K562 (cell line): ENCODE data around the gene ZNF787. TPM values are rescaled to one million over a fixed set of nuclear protein-coding genes. Genes with fewer than 3 reads are reported as not detected.

Experiments used
- CREB3 ChIP-seq: fragments of 450-650 bp; conservative IDR thresholded peaks from 2 replicates; pipeline ENCODE4 v1.6.1; 2016; ENCODE audit warnings: missing genetic modification characterization, low read depth, mild to moderate bottlenecking, missing compliant biosample characterization, moderate library complexity
- GATA2 ChIP-seq: sonication (generic); formaldehyde crosslinking; IDR thresholded peaks from 2 replicates; pipeline ENCODE4 v1.4.0; 2020; ENCODE audit warnings: mild to moderate bottlenecking, missing genetic modification reagents
- JUNB ChIP-seq: fragments of 450-650 bp; formaldehyde crosslinking; conservative IDR thresholded peaks from 2 replicates; pipeline ENCODE4 v1.4.0; 2020; ENCODE audit warnings: mild to moderate bottlenecking
- MAFG ChIP-seq: fragments of 450-650 bp; conservative IDR thresholded peaks from 2 replicates; pipeline ENCODE4 v1.6.1; 2016; ENCODE audit warnings: missing genetic modification characterization, missing compliant biosample characterization
- POLR2A ChIP-seq: fragments of 450-650 bp; conservative IDR thresholded peaks from 2 replicates; pipeline ENCODE4 v1.6.1; 2016
- SPI1 ChIP-seq: IDR thresholded peaks from 2 replicates; pipeline ENCODE4 v1.6.1; 2011; ENCODE audit warnings: low read depth, low read length, control low read depth, borderline replicate concordance
- ZNF282 ChIP-seq: sonication (generic); formaldehyde crosslinking; IDR thresholded peaks from 2 replicates; pipeline ENCODE4 v1.8.1; 2023; ENCODE audit warnings: missing genetic modification reagents
- ZNF431 ChIP-seq: sonication (generic); formaldehyde crosslinking; IDR thresholded peaks from 2 replicates; pipeline ENCODE4 v1.8.0; 2022; ENCODE audit warnings: mild to moderate bottlenecking, missing genetic modification reagents
- ZNF717 ChIP-seq: fragments of 250-450 bp; sonication (Bioruptor Pico); IDR thresholded peaks from 2 replicates; pipeline ENCODE4 v1.5.0; 2021
- ZNF785 ChIP-seq: fragments of 250-450 bp; sonication (Bioruptor Pico); IDR thresholded peaks from 2 replicates; pipeline ENCODE4 v1.4.0; 2020; ENCODE audit warnings: mild to moderate bottlenecking
- polyA plus RNA-seq, 8 experiments: library from polyadenylated mRNA; depleted of rRNA in 4 of 8; stranded (reverse) in 5 of 8; unstranded in 3 of 8; fragments of >200 nt; fragmentation: Nextera tagmentation in 2 of 8; fragmentation: Illumina TruSeq in 1 of 8; extraction: Ambion mirVana in 2 of 8; extraction: Trizol in 1 of 8; gene quantifications; 2 replicates each; pipeline versions ENCODE4 v1.2.1 to v1.2.3, GENCODE V29; 2011 to 2014; ENCODE audit warnings: inconsistent platforms in 1 of 8, missing spikeins in 1 of 8
- total RNA-seq, 7 experiments: library from RNA; depleted of rRNA in 6 of 7; stranded (reverse); fragments of >200 nt in 6 of 7; fragmentation: Illumina TruSeq in 2 of 7; extraction: Trizol in 2 of 7; gene quantifications; 2 replicates each; pipeline versions ENCODE4 v1.2.1 to v1.2.3, GENCODE V29; 2011 to 2021; ENCODE audit warnings: low replicate concordance in 1 of 7
- TF ChIP-seq, protein P1 (sequence below), 3 experiments: IDR thresholded peaks in 2 of 3; conservative IDR thresholded peaks in 1 of 3; 2 replicates each; pipeline ENCODE4 v1.5.1; 2011 to 2012; ENCODE audit warnings: low read length in 3 of 3, mild to moderate bottlenecking in 3 of 3, control low read depth in 2 of 3, improper control_type of control experiment in 1 of 3, inconsistent platforms in 1 of 3, low read depth in 1 of 3, mixed read lengths in 1 of 3, moderate library complexity in 1 of 3; ENCODE audit not compliant: insufficient read depth in 2 of 3
- TF ChIP-seq, protein P2 (sequence below), 2 experiments: fragments of 450-650 bp; formaldehyde crosslinking in 1 of 2; IDR thresholded peaks; 2 replicates each; pipeline versions ENCODE4 v1.4.0 to v1.6.1; 2014 to 2020; ENCODE audit warnings: mild to moderate bottlenecking in 2 of 2, borderline replicate concordance in 1 of 2, low read depth in 1 of 2
- TF ChIP-seq, protein P3 (sequence below): IDR thresholded peaks from 2 replicates; pipeline ENCODE4 v1.6.1; 2012; ENCODE audit warnings: low read depth, low read length, improper control_type of control experiment, borderline replicate concordance
- TF ChIP-seq, protein P4 (sequence below): fragments of 250-450 bp; sonication (Bioruptor Pico); IDR thresholded peaks from 2 replicates; pipeline ENCODE4 v1.8.0; 2021; ENCODE audit warnings: moderate library complexity, mild to moderate bottlenecking, inconsistent platforms

Gene ZNF787
- total and polyA plus RNA-seq, 9 of the 15 experiments (the other 6 are each of a cell fraction or from before 2014, with no cell fraction given), result 0.45 to 77.6 (median 7.3) TPM

- TF ChIP-seq ZNF282 (CRISPR knock-in tag) (no peak), GATA2 (CRISPR knock-in tag) (no peak), ZNF717 (CRISPR knock-in tag) (no peak), JUNB (no peak), CREB3 (tag) (peak; percentile 80; the same call in 1 of the 2 replicates), ZNF785 (no peak), POLR2A (peak; percentile 82), SPI1 (no peak), ZNF431 (CRISPR knock-in tag) (no peak), MAFG (tag) (no peak)
- TF ChIP-seq, protein P1, sequence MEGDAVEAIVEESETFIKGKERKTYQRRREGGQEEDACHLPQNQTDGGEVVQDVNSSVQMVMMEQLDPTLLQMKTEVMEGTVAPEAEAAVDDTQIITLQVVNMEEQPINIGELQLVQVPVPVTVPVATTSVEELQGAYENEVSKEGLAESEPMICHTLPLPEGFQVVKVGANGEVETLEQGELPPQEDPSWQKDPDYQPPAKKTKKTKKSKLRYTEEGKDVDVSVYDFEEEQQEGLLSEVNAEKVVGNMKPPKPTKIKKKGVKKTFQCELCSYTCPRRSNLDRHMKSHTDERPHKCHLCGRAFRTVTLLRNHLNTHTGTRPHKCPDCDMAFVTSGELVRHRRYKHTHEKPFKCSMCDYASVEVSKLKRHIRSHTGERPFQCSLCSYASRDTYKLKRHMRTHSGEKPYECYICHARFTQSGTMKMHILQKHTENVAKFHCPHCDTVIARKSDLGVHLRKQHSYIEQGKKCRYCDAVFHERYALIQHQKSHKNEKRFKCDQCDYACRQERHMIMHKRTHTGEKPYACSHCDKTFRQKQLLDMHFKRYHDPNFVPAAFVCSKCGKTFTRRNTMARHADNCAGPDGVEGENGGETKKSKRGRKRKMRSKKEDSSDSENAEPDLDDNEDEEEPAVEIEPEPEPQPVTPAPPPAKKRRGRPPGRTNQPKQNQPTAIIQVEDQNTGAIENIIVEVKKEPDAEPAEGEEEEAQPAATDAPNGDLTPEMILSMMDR (IDR thresholded peaks at IDR 0.05 in 2 of 3, conservative IDR thresholded peaks at IDR 0.05 in 1 of 3; ENCODE audit: insufficient read depth in 2 of 3, low read depth in 1 of 3, low read length in 3 of 3), result no peak
- TF ChIP-seq, protein P2, sequence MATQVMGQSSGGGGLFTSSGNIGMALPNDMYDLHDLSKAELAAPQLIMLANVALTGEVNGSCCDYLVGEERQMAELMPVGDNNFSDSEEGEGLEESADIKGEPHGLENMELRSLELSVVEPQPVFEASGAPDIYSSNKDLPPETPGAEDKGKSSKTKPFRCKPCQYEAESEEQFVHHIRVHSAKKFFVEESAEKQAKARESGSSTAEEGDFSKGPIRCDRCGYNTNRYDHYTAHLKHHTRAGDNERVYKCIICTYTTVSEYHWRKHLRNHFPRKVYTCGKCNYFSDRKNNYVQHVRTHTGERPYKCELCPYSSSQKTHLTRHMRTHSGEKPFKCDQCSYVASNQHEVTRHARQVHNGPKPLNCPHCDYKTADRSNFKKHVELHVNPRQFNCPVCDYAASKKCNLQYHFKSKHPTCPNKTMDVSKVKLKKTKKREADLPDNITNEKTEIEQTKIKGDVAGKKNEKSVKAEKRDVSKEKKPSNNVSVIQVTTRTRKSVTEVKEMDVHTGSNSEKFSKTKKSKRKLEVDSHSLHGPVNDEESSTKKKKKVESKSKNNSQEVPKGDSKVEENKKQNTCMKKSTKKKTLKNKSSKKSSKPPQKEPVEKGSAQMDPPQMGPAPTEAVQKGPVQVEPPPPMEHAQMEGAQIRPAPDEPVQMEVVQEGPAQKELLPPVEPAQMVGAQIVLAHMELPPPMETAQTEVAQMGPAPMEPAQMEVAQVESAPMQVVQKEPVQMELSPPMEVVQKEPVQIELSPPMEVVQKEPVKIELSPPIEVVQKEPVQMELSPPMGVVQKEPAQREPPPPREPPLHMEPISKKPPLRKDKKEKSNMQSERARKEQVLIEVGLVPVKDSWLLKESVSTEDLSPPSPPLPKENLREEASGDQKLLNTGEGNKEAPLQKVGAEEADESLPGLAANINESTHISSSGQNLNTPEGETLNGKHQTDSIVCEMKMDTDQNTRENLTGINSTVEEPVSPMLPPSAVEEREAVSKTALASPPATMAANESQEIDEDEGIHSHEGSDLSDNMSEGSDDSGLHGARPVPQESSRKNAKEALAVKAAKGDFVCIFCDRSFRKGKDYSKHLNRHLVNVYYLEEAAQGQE (IDR thresholded peaks at IDR 0.05; ENCODE audit: borderline replicate concordance), result peak; percentile 39
- TF ChIP-seq, protein P2 (CRISPR knock-in tag; IDR thresholded peaks at IDR 0.05; ENCODE audit: low read depth), result peak; percentile 68; the same call in 1 of the 2 replicates
- TF ChIP-seq, protein P3, sequence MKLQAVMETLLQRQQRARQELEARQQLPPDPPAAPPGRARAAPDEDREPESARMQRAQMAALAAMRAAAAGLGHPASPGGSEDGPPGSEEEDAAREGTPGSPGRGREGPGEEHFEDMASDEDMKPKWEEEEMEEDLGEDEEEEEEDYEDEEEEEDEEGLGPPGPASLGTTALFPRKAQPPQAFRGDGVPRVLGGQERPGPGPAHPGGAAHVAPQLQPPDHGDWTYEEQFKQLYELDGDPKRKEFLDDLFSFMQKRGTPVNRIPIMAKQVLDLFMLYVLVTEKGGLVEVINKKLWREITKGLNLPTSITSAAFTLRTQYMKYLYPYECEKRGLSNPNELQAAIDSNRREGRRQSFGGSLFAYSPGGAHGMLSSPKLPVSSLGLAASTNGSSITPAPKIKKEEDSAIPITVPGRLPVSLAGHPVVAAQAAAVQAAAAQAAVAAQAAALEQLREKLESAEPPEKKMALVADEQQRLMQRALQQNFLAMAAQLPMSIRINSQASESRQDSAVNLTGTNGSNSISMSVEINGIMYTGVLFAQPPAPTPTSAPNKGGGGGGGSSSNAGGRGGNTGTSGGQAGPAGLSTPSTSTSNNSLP, result no peak
- TF ChIP-seq, protein P4, sequence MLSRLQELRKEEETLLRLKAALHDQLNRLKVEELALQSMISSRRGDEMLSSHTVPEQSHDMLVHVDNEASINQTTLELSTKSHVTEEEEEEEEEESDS (CRISPR knock-in tag), result no peak
These were observed 19.7 kb upstream of the ZNF787 start, which contains the start of gene ZNF444 (continued) for GRCh38 chr19:56140583-56141416.
